Spleen (tissue), 7 donors: Measurements from ENCODE around the gene TMEM121B.

ENCODE experiments used
- CTCF ChIP-seq, 11 experiments: fragments of 200-600 bp in 7 of 11; fragments of 450-650 bp in 4 of 11; sonication (generic) in 4 of 11; IDR thresholded peaks in 8 of 11; conservative IDR thresholded peaks in 3 of 11; 1 replicate in 7 of 11; 2 replicates in 4 of 11; pipeline versions ENCODE4 v1.4.0 to v1.8.0; 2016 to 2021; ENCODE audit warnings: antibody characterized with exemption in 11 of 11, inconsistent platforms in 4 of 11, mild to moderate bottlenecking in 1 of 11
- POLR2A ChIP-seq, 3 donors: fragments of 450-650 bp; IDR thresholded peaks; one replicate each; pipeline ENCODE4 v1.5.1; 2017; ENCODE audit warnings: antibody characterized with exemption in 3 of 3, mild to moderate bottlenecking in 1 of 3
- POLR2AphosphoS5 ChIP-seq, 3 donors: sonication (generic); formaldehyde crosslinking; IDR thresholded peaks; one replicate each; pipeline ENCODE4 v1.5.1; 2017; ENCODE audit warnings: antibody characterized with exemption in 3 of 3
- donor health status: DM: no; HTN: no; CAD: no; lungs with moderate emphysema.
- donor health status: DM: no; HTN: no; CAD: no.
- donor health status: DM: no; HTN: no; CAD: no.

GRCh38 chr22:17107547-17107810, 13.7 kb downstream of the TMEM121B start:
- peak in 1 of 3 donors; percentile 21 for TF ChIP-seq POLR2AphosphoS5 (IDR thresholded peaks at IDR 0.05)
- no peak for TF ChIP-seq CTCF (IDR thresholded peaks at IDR 0.05 in 8 of 11, conservative IDR thresholded peaks at IDR 0.05 in 3 of 11)
- TF ChIP-seq POLR2A (IDR thresholded peaks at IDR 0.05), result no peak
